PC-3 (cell line): Measurements from ENCODE around the gene CYB5R3. TPM values are rescaled to one million over a fixed set of nuclear protein-coding genes. Genes with fewer than 3 reads are reported as not detected.

ENCODE experiments used
- ATAC-seq: fragments of 200-7000 bp; cut with Tn5 transposase; 2 replicates; pipeline ENCODE4 v1.9.1; 2020; ENCODE audit warnings: mild to moderate bottlenecking, moderate library complexity
- BruUV-seq: library from RNA; stranded (reverse); fragments of 400-500 nt; replicated peaks from 2 replicates; lab custom pipeline; 2021; lab: Mats Ljungman, UMichigan
- CTCF ChIA-PET: fragments of 300-600 bp; sonication (Branson Sonifier 250); formaldehyde crosslinking; loops from one replicate; lab custom pipeline; 2022; ENCODE audit warnings: antibody characterized with exemption; lab: Charles Lee
- POLR2A ChIA-PET: fragments of 300-600 bp; sonication (Branson Sonifier 250); formaldehyde crosslinking; loops from one replicate; lab custom pipeline; 2022; ENCODE audit warnings: antibody characterized with exemption; ENCODE audit not compliant: unreplicated experiment; lab: Charles Lee
- DNase-seq: peaks from one replicate; pipeline ENCODE4 v3.0.0-alpha.2; 2015
- H2AFZ ChIP-seq: fragments of 300-600 bp; sonication (generic); 2 replicates; pipeline ENCODE4 v1.6.0; 2016; ENCODE audit warnings: antibody characterized with exemption, low read length
- H3F3A ChIP-seq: fragments of 300-600 bp; sonication (generic); one replicate; pipeline ENCODE4 v1.6.0; 2017; ENCODE audit warnings: antibody characterized with exemption, low read length, control low read depth, mild to moderate bottlenecking; ENCODE audit not compliant: unreplicated experiment
- H3K27ac ChIP-seq: fragments of 300-600 bp; sonication (generic); 2 replicates; pipeline ENCODE4 v1.5.1; 2016; ENCODE audit warnings: mild to moderate bottlenecking, low read length
- H3K27me3 ChIP-seq: fragments of 300-600 bp; sonication (generic); 2 replicates; pipeline ENCODE4 v1.6.1; 2016; ENCODE audit warnings: low read length, mixed read lengths
- H3K36me3 ChIP-seq: fragments of 300-600 bp; sonication (generic); 2 replicates; pipeline ENCODE4 v1.6.1; 2016; ENCODE audit warnings: low read depth, mixed run types, low read length, mixed read lengths
- H3K4me1 ChIP-seq: fragments of 300-600 bp; sonication (generic); 2 replicates; pipeline ENCODE4 v1.5.1; 2016; ENCODE audit warnings: low read length; ENCODE audit not compliant: insufficient read depth
- H3K4me2 ChIP-seq: fragments of 300-600 bp; sonication (generic); 2 replicates; pipeline ENCODE4 v1.6.0; 2016; ENCODE audit warnings: low read length
- H3K4me3 ChIP-seq: fragments of 300-600 bp; sonication (generic); 2 replicates; pipeline ENCODE4 v1.5.1; 2016; ENCODE audit warnings: mild to moderate bottlenecking, low read length, mixed read lengths
- H3K79me2 ChIP-seq: fragments of 300-600 bp; sonication (generic); 2 replicates; pipeline ENCODE4 v1.6.1; 2017; ENCODE audit warnings: low read length, mixed read lengths
- H3K9ac ChIP-seq: fragments of 300-600 bp; sonication (generic); 2 replicates; pipeline ENCODE4 v1.6.0; 2016; ENCODE audit warnings: mild to moderate bottlenecking, low read length
- H3K9me2 ChIP-seq: fragments of 300-600 bp; sonication (generic); replicated peaks from 2 replicates; pipeline ENCODE4 v1.6.1; 2016; ENCODE audit warnings: mixed run types, low read length, mixed read lengths
- H3K9me3 ChIP-seq: fragments of 300-600 bp; sonication (generic); 2 replicates; pipeline ENCODE4 v1.6.1; 2016; ENCODE audit warnings: low read length, mixed read lengths
- H4K20me1 ChIP-seq: fragments of 300-600 bp; sonication (generic); 2 replicates; pipeline ENCODE4 v1.6.1; 2016; ENCODE audit warnings: low read length, mixed read lengths
- CTCF ChIP-seq: fragments of 300-600 bp; sonication (generic); conservative IDR thresholded peaks from 2 replicates; pipeline ENCODE4 v1.5.1; 2017; ENCODE audit warnings: antibody characterized with exemption, low read depth, mild to moderate bottlenecking, low read length
- EZH2 ChIP-seq: fragments of 300-600 bp; sonication (generic); IDR thresholded peaks from one replicate; pipeline ENCODE4 v1.6.1; 2017; ENCODE audit warnings: antibody characterized with exemption, mild to moderate bottlenecking, low read length; ENCODE audit not compliant: unreplicated experiment
- EZH2phosphoT487 ChIP-seq: fragments of 300-600 bp; sonication (generic); IDR thresholded peaks from 2 replicates; pipeline ENCODE4 v1.6.1; 2018; ENCODE audit warnings: mild to moderate bottlenecking, antibody characterized with exemption, low read length, borderline replicate concordance
- intact Hi-C: fragments of 100-400 bp; cut with micrococcal nuclease; formaldehyde crosslinking; loops from 2 replicates; pipeline ENCODE4 v1.9.0; 2023
- total RNA-seq: library from RNA; depleted of rRNA; stranded (reverse); fragments of >200 nt; gene quantifications from 2 replicates; pipeline ENCODE4 v1.2.3, GENCODE V29; 2014

Gene CYB5R3
- total RNA-seq, 1 experiment from 2014 or later = 73.3 TPM

GRCh38 chr22:42642806-42643633 lies 6.2 kb downstream of the CYB5R3 start:
- peaks cover 4% of the 10 kb centered on the region; the same call in 1 of the 2 replicates for H4K20me1 ChIP-seq
- POLR2A ChIA-PET = interaction anchor here (0.6 kb wide), 1 partner anchor 22 kb away, joined by 3 read pairs; no protein-coding TSS in a partner anchor
- no TSS peak for BruUV-seq

GRCh38 chr22:42641801-42642413 lies 7.3 kb downstream of the CYB5R3 start:
- H3K79me2 ChIP-seq = peaks cover 40% of the 10 kb centered on the region
- CTCF ChIA-PET = no interaction called here
- TF ChIP-seq CTCF (no peak), EZH2 (no peak), EZH2phosphoT487 (no peak)
- H3K4me1 ChIP-seq = no peaks in the 10 kb centered on the region
- H3K27me3 ChIP-seq = no peaks in the 10 kb centered on the region
- no peaks in the 10 kb centered on the region for H3F3A ChIP-seq
- H3K27ac ChIP-seq = no peak overlapping the region
- intact Hi-C loops = no loop called here
- DNase-seq (no peak), ATAC-seq (no peak)
- H2AFZ ChIP-seq = no peak overlapping the region
- no peaks in the 10 kb centered on the region for H4K20me1 ChIP-seq
- H3K9me3 ChIP-seq = no peaks in the 10 kb centered on the region
- no peaks in the 10 kb centered on the region for H3K9me2 ChIP-seq
- H3K36me3 ChIP-seq = no peaks in the 10 kb centered on the region
- POLR2A ChIA-PET = no interaction called here
- BruUV-seq = no TSS peak
- H3K4me2 ChIP-seq = no peak overlapping the region
- no peak overlapping the region for H3K4me3 ChIP-seq
- no peak overlapping the region for H3K9ac ChIP-seq

More at GRCh38 chr22:42642806-42643633, 6.2 kb downstream of the CYB5R3 start:
- no peak overlapping the region for H3K9ac ChIP-seq
- CTCF ChIA-PET = no interaction called here
- DNase-seq (no peak), ATAC-seq (no peak)
- no peak overlapping the region for H2AFZ ChIP-seq
- H3K27me3 ChIP-seq = no peaks in the 10 kb centered on the region
- TF ChIP-seq EZH2 = no peak
- H3K4me3 ChIP-seq = no peak overlapping the region
- no peaks in the 10 kb centered on the region for H3F3A ChIP-seq
- H3K36me3 ChIP-seq = no peaks in the 10 kb centered on the region
- H3K9me3 ChIP-seq = no peaks in the 10 kb centered on the region
- H3K4me2 ChIP-seq = no peak overlapping the region
- H3K79me2 ChIP-seq = peaks cover 51% of the 10 kb centered on the region
- no peak overlapping the region for H3K27ac ChIP-seq
- peaks cover 4% of the 10 kb centered on the region for H3K4me1 ChIP-seq
- H3K9me2 ChIP-seq = no peaks in the 10 kb centered on the region
- intact Hi-C loops = no loop called here

- Histone ChIP-seq H2AFZ (no peak overlapping the region), H3F3A (no peaks in the 10 kb centered on the region), H3K4me3 (no peak overlapping the region), H3K9me3 (no peaks in the 10 kb centered on the region), H3K27ac (no peak overlapping the region), H3K36me3 (no peaks in the 10 kb centered on the region), H3K27me3 (no peaks in the 10 kb centered on the region), H3K4me2 (no peak overlapping the region), H3K9ac (no peak overlapping the region), H4K20me1 (no peaks in the 10 kb centered on the region), H3K79me2 (peaks cover 20% of the 10 kb centered on the region), H3K9me2 (no peaks in the 10 kb centered on the region), H3K4me1 (peaks cover 11% of the 10 kb centered on the region)
- BruUV-seq = no TSS peak
- intact Hi-C loops = no loop called here
- ATAC-seq = no peak
- TF ChIP-seq EZH2 (no peak), EZH2phosphoT487 (no peak), CTCF (no peak)
- no peak for DNase-seq
- CTCF ChIA-PET = no interaction called here
- POLR2A ChIA-PET = no interaction called here
Measured at GRCh38 chr22:42639541-42640241, 9.5 kb downstream of the CYB5R3 start.
